Suprapubic skin (tissue), 4 donors: Measurements from ENCODE around the gene S100B. TPM values are rescaled to one million over a fixed set of nuclear protein-coding genes. Genes with fewer than 3 reads are reported as not detected.

Experiments used
- DNase-seq, 2 donors: peaks; one replicate each; pipeline ENCODE4 v3.0.0-alpha.2; 2019; ENCODE audit warnings: low spot score in 2 of 2
- H3K27ac ChIP-seq: fragments of 200-600 bp; sonication (generic); one replicate; pipeline ENCODE4 v1.5.1; 2019
- H3K27me3 ChIP-seq: fragments of 200-600 bp; sonication (generic); one replicate; pipeline ENCODE4 v1.5.1; 2019
- H3K36me3 ChIP-seq: fragments of 200-600 bp; sonication (generic); one replicate; pipeline ENCODE4 v1.5.1; 2019
- H3K4me1 ChIP-seq: fragments of 200-600 bp; sonication (generic); one replicate; pipeline ENCODE4 v1.5.1; 2019
- H3K4me3 ChIP-seq: fragments of 200-600 bp; sonication (generic); one replicate; pipeline ENCODE4 v1.5.1; 2019; ENCODE audit warnings: mild to moderate bottlenecking
- H3K9me3 ChIP-seq: fragments of 200-600 bp; sonication (generic); one replicate; pipeline ENCODE4 v1.5.1; 2019
- CTCF ChIP-seq, 2 donors: fragments of 200-600 bp in 1 of 2; fragments of 450-650 bp in 1 of 2; sonication (generic) in 1 of 2; IDR thresholded peaks; one replicate each; pipeline ENCODE4 v1.5.1; 2016 to 2019; ENCODE audit warnings: antibody characterized with exemption in 2 of 2, mild to moderate bottlenecking in 1 of 2, moderate library complexity in 1 of 2
- EP300 ChIP-seq: sonication (generic); formaldehyde crosslinking; IDR thresholded peaks from one replicate; pipeline ENCODE4 v1.6.1; 2017; ENCODE audit warnings: antibody characterized with exemption
- POLR2A ChIP-seq, 2 donors: fragments of 450-650 bp; IDR thresholded peaks; one replicate each; pipeline ENCODE4 v1.6.1; 2017; ENCODE audit warnings: antibody characterized with exemption in 2 of 2, mild to moderate bottlenecking in 2 of 2, moderate library complexity in 2 of 2
- POLR2AphosphoS5 ChIP-seq, 3 donors: sonication (generic); formaldehyde crosslinking; IDR thresholded peaks; one replicate each; pipeline ENCODE4 v1.6.1; 2017; ENCODE audit warnings: antibody characterized with exemption in 3 of 3
- WGBS: methylation state at CpG from one replicate; pipeline ENCODE4 v1.1.5; 2018; 5-methylcytosine and 5-hydroxymethylcytosine counted together
- total RNA-seq, 4 donors: library from RNA; depleted of rRNA; stranded (reverse); fragments of >200 nt; gene quantifications; one replicate each; pipeline ENCODE4 v1.1.0, GENCODE V29; 2016

S100B gene
- total RNA-seq, 4 donors from 2014 or later = 11.4 to 16.5 (median 14.2) TPM

GRCh38 chr21:46552274-46552673 is 52.6 kb downstream of the S100B start:
- no peak for TF ChIP-seq CTCF (IDR thresholded peaks at IDR 0.05)
- TF ChIP-seq POLR2AphosphoS5 (IDR thresholded peaks at IDR 0.05) = no peak
- no peak overlapping the region for H3K4me3 ChIP-seq
- peaks cover 89% of the 10 kb centered on the region for H3K36me3 ChIP-seq
- no peak overlapping the region for H3K27ac ChIP-seq
- H3K9me3 ChIP-seq = no peaks in the 10 kb centered on the region
- no peaks in the 10 kb centered on the region for H3K27me3 ChIP-seq
- WGBS = 84% methylated on average over 5 of the region's 5 CpGs
- H3K4me1 ChIP-seq = no peaks in the 10 kb centered on the region
- DNase-seq = no peak

GRCh38 chr21:46551636-46552241 is 53.1 kb downstream of the S100B start:
- H3K4me1 ChIP-seq = no peaks in the 10 kb centered on the region

DNA sequence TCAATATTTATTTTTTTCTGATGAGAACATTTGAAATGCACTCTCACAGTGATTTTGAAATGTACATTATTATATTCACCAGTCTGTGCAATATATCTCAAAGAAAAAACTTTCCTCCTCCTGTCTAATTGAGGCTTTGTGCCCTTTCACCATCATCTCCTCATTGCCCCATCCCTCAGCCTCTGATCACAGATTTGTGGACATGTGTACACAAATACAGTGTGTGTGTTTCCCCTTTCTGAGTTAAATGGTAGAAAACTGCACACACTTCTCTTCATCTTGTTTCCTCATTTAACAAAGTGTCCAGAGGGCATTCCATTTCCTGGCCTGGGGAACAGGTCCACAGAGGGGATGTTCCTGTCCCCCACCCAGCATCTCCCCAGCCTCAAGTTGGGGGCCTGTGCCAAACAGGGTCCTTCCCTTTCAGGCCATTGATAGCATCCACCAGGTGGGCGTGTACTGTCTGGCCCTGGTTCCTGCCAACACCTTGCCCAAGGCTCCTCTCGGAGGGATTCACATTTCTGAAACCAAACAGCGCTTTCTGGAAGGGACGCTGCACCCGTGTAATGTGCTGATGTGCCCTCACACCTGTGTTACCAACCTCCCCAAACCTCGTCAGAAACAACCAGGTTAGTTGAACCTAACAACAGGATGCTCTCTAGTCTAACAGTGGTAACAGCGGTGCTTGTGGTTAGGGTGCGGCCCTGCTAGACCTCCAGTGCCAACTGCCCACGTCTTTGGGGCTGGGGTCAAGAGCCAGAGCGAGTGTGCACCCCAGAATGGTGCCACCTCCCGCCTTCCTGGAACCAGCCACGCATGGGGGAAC is 54.6 kb downstream of the S100B start:
- Histone ChIP-seq H3K4me3 (no peak overlapping the region), H3K27ac (no peak overlapping the region), H3K4me1 (no peaks in the 10 kb centered on the region), H3K36me3 (peaks cover 89% of the 10 kb centered on the region), H3K9me3 (no peaks in the 10 kb centered on the region), H3K27me3 (no peaks in the 10 kb centered on the region)
- WGBS = 79% methylated on average over 7 of the region's 12 CpGs
- no peak for TF ChIP-seq EP300
- TF ChIP-seq POLR2A (IDR thresholded peaks at IDR 0.05) = no peak
- no peak for TF ChIP-seq POLR2AphosphoS5 (IDR thresholded peaks at IDR 0.05)
- no peak for TF ChIP-seq CTCF (IDR thresholded peaks at IDR 0.05)
- peak in 1 of 2 donors; percentile 67 for DNase-seq

More at GRCh38 chr21:46551636-46552241, 53.1 kb downstream of the S100B start:
- WGBS = 79% methylated on average over 24 of the region's 24 CpGs
- Histone ChIP-seq H3K36me3 (peaks cover 89% of the 10 kb centered on the region), H3K27me3 (no peaks in the 10 kb centered on the region), H3K9me3 (no peaks in the 10 kb centered on the region), H3K4me3 (no peak overlapping the region), H3K27ac (no peak overlapping the region)
- TF ChIP-seq POLR2AphosphoS5 (IDR thresholded peaks at IDR 0.05) = no peak
- no peak for TF ChIP-seq EP300
- TF ChIP-seq POLR2A (IDR thresholded peaks at IDR 0.05) = no peak
- TF ChIP-seq CTCF (IDR thresholded peaks at IDR 0.05) = no peak
- no peak for DNase-seq

DNA sequence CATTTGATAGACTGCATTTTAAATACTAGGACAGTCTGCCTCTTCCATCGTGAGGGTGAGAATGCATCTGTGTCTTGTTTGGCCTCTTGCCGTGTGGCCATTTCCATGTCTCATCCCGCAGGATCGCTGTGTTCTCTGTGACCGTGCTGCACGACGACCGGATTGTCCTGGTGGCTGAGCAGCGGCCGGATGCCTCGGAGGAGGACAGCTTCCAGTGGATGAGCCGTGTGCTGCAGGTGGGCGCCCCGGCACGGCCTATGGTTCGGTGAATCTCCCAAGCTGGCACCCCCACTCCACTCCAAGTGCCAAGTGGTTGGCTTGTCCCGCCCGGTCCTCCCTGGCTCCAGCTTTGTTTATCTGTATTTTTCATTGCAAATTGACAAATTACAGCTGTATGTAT is 55.2 kb downstream of the S100B start:
- WGBS = 91% methylated on average over 18 of the region's 18 CpGs
- H3K36me3 ChIP-seq = peaks cover 86% of the 10 kb centered on the region
- peak in 1 of 2 donors; percentile 57 for DNase-seq

More for the DNA sequence above, 55.2 kb downstream of the S100B start:
- Histone ChIP-seq H3K9me3 (no peaks in the 10 kb centered on the region), H3K4me1 (no peaks in the 10 kb centered on the region), H3K27me3 (no peaks in the 10 kb centered on the region), H3K27ac (no peak overlapping the region), H3K4me3 (no peak overlapping the region)
- TF ChIP-seq EP300 (no peak), CTCF (IDR thresholded peaks at IDR 0.05) (no peak), POLR2A (IDR thresholded peaks at IDR 0.05) (no peak), POLR2AphosphoS5 (IDR thresholded peaks at IDR 0.05) (no peak)

Other genes starting within 250 kb of the S100B start
- gene DIP2A, start 146.2 kb downstream of the S100B start, total RNA-seq = 100 to 1,000 TPM in 1 of 4 donors, 10 to 100 TPM in 3; 42.3 to 141 (median 52.8) TPM
- gene PRMT2, start 30.6 kb upstream of the S100B start, total RNA-seq = 100 to 1,000 TPM; 102 to 113 (median 107) TPM